NCI-H82 treated with DMSO at 0.1 percent for 48 hours (cell line): ENCODE measurements around the gene DUS2.

Source experiments
- DNase-seq: peaks from one replicate; lab custom pipeline; 2025; ENCODE audit not compliant: unreplicated experiment; lab: John Stamatoyannopoulos, UW

DUS2 gene

GRCh38 chr16:68074850-68075555, 51.9 kb downstream of the DUS2 start:
- DNase-seq = no peak

GRCh38 chr16:68075980-68076379, 52.9 kb downstream of the DUS2 start:
- no peak for DNase-seq

GRCh38 chr16:68076560-68076959, 53.5 kb downstream of the DUS2 start:
- no peak for DNase-seq

- no peak for DNase-seq
Measured at GRCh38 chr16:68077866-68078700, 55.0 kb downstream of the DUS2 start.

GRCh38 chr16:68078701-68079375, 55.8 kb downstream of the DUS2 start:
- DNase-seq = no peak

GRCh38 chr16:68079376-68079625, 56.2 kb downstream of the DUS2 start:
- DNase-seq = no peak

GRCh38 chr16:68079626-68080344, 56.7 kb downstream of the DUS2 start:
- no peak for DNase-seq

- no peak for DNase-seq
Measured at GRCh38 chr16:68081861-68082628, 59.0 kb downstream of the DUS2 start.

GRCh38 chr16:68082629-68083238, 59.6 kb downstream of the DUS2 start:
- no peak for DNase-seq

GRCh38 chr16:68083239-68083781, 60.2 kb downstream of the DUS2 start:
- DNase-seq = no peak

GRCh38 chr16:68083861-68084503, 60.9 kb downstream of the DUS2 start:
- DNase-seq = no peak

- peak; percentile 89 for DNase-seq
Measured at GRCh38 chr16:68084504-68085258, 61.6 kb downstream of the DUS2 start.

- peak; percentile 14 for DNase-seq
Measured at GRCh38 chr16:68085259-68086071, 62.4 kb downstream of the DUS2 start, which contains the start of gene NFATC3. TSS of gene NFATC3 (plus strand) at chr16:68085370. CDS start at chr16:68085682, 312 bp downstream.

- peak; percentile 31 for DNase-seq
Measured at GRCh38 chr16:68086336-68086841, 63.3 kb downstream of the DUS2 start.

GRCh38 chr16:68086860-68087268, 63.8 kb downstream of the DUS2 start:
- no peak for DNase-seq

- no peak for DNase-seq
Measured at GRCh38 chr16:68087688-68088087, 64.6 kb downstream of the DUS2 start.

- no peak for DNase-seq
Measured at GRCh38 chr16:68088130-68088972, 65.3 kb downstream of the DUS2 start.
